GM12864 (cell line): ENCODE data around the gene SCFD2.

Experiments
- DNase-seq: peaks from one replicate; pipeline ENCODE4 v3.0.0-alpha.2; 2011; ENCODE audit warnings: low read depth
- H3K4me3 ChIP-seq: 2 replicates; pipeline ENCODE4 v1.5.1; 2011; ENCODE audit warnings: mild to moderate bottlenecking, low read depth, low read length, control low read depth
- CTCF ChIP-seq: IDR thresholded peaks from 2 replicates; pipeline ENCODE4 v1.5.1; 2011; ENCODE audit warnings: low read depth, mild to moderate bottlenecking, moderate library complexity, low read length, control low read depth, inconsistent platforms; ENCODE audit errors: missing control alignments

SCFD2 gene

DNA sequence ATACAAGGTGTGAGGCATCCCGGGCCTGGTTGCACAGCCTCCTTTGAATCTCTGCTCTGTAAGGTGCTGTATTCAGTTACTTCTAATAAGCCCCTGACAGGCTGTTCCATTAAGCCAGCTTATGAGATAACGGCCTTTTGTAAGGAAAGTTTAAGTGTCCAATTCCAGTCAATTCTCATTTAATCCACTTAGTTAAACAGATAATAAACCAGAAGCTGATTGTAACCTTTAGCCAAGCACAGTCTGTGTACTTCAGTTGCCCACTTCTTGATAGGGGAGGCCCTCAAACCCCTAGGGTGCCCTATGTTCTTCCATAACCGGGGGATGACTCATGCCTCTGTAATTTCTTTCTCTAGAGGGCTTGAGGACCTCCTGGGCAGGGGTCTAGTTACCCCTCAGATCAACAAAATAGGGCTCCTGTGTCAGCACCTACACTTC lies 440.3 kb downstream of the SCFD2 start:
- TF ChIP-seq CTCF, result no peak
- DNase-seq, result no peak

DNA sequence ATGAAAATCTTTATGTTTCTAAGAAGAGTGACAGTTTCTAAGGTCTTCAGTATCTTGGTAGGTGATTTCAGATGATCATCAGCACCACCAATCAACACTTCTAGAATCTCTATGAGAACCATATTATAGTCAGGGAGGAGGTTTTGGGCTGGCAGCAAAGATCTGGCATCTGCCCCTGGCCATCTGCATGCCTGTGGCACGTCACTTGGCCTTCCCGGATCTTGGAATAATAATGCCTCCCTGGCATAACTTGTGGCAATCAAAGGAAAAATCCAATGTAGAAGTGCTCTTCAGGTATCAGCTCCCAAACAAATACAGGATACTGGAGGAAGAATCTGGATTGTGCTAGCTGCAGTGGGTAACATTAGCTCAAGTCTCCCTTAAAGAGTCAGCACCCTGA lies 446.4 kb downstream of the SCFD2 start:
- H3K4me3 ChIP-seq, result no peak overlapping the region
- no peak for DNase-seq
- no peak for TF ChIP-seq CTCF

More for the DNA sequence above, 440.3 kb downstream of the SCFD2 start:
- H3K4me3 ChIP-seq, result no peak overlapping the region

DNA sequence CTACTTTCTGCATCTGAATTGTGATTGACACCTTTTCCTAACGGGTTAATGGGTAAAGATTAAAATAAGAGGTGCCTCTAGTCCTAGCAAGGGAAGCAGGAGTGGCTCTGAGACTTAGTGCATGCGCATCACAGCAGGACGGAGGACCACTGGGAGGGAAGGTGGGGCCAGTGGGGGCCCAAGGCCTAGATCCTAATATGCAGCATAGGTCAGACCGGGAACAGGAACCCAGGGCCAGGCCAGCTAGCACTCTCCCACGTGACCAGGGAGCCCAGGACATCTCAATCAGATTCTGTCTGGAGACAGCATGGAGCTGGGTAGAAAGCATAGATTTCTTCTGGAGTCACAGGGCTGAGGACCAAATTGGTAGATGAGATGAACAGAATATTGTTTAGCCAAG lies 448.0 kb downstream of the SCFD2 start:
- no peak overlapping the region for H3K4me3 ChIP-seq
- DNase-seq, result no peak
- TF ChIP-seq CTCF, result no peak

DNA sequence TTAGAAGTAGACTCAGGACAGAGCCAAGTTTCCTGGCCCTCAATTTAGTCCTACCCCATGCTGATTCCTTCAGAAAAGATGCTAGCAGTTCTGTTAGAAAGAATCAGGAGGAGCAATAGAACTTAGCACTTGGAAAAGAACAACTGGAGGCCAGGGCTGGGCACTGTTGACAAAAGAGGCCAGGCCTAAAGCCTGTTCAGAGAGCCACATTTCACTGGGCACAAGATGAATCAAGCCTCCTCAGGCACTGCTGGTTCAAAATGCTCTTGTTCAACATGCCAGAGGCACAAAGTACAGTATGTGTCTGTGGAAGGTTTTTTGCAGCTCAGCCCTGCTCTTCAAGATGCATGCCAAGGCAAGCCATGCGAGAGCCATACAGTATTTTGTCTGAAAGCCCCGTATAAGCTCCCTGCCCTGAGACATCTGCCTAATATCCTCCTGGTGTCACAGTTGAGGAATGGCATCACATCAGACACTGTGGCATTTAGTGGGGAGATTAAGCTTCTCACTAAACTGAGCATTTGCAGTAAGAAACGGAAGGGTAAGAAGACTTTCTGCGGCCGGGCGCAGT lies 450.0 kb downstream of the SCFD2 start:
- no peak for TF ChIP-seq CTCF
- no peak overlapping the region for H3K4me3 ChIP-seq
- DNase-seq, result no peak

DNA sequence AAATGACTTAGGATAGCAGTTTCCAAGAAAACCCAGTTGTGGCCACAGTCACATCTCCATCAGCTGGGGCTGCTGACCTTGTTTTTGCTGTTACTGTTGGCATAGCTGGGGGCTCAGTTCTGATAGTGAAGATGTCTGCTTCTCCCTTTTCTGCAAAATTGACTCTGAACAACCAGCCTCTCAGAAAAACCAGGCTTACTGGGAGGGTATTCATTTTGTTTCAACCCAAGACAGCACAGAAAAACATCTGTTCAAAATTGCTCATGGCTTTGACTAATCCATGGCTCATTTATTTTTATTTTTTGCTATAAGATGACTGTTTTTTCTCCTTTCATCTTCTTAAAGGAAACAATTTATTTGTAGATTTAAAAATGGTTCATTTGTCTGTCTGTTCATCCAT lies 450.7 kb downstream of the SCFD2 start:
- no peak overlapping the region for H3K4me3 ChIP-seq
- DNase-seq, result no peak
- no peak for TF ChIP-seq CTCF

- no peak overlapping the region for H3K4me3 ChIP-seq
- TF ChIP-seq CTCF, result no peak
- no peak for DNase-seq
Observed at GRCh38 chr4:52914051-52914605, 451.7 kb downstream of the SCFD2 start.

DNA sequence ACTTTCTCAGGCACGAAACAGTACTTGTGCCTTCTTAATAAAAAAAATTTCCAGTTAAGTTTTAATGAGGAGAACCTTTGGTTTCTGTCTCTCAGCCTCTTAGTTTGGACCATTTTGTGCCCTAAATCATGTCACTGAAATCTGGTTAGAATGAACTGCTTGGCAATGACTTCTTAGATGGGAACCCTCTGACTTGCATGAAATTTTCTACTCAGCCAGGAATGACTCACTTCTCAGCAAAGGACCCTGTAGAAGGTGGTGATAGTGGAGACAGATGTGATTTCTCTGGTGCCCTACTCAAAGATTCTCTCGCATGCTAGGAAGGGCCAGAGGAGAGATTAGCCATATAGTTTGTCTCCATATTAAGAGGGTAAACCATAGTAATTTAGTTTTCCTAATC lies 453.3 kb downstream of the SCFD2 start:
- TF ChIP-seq CTCF, result no peak
- no peak for DNase-seq
- no peak overlapping the region for H3K4me3 ChIP-seq
